BE2C (cell line): Measurements from ENCODE around the gene DKK3.

Source experiments
- DNase-seq: peaks from one replicate; pipeline ENCODE4 v3.0.0-alpha.2; 2020
- H3K27me3 ChIP-seq: fragments of 250-450 bp; sonication (Bioruptor Pico); 2 replicates; pipeline ENCODE4 v1.5.1; 2020; ENCODE audit warnings: mild to moderate bottlenecking
- H3K36me3 ChIP-seq: fragments of 250-450 bp; sonication (Bioruptor Pico); 2 replicates; pipeline ENCODE4 v1.5.1; 2020; ENCODE audit warnings: mild to moderate bottlenecking
- H3K4me1 ChIP-seq: fragments of 250-450 bp; sonication (Bioruptor Pico); 2 replicates; pipeline ENCODE4 v1.5.1; 2020
- H3K4me3 ChIP-seq: 2 replicates; pipeline ENCODE4 v1.5.1; 2011; ENCODE audit warnings: low read depth, low read length
- H3K9me3 ChIP-seq: fragments of 250-450 bp; sonication (Bioruptor Pico); 2 replicates; pipeline ENCODE4 v1.5.1; 2020
- CTCF ChIP-seq: IDR thresholded peaks from 2 replicates; pipeline ENCODE4 v1.5.1; 2012; ENCODE audit warnings: mild to moderate bottlenecking, low read depth, low read length

Gene DKK3

DNA sequence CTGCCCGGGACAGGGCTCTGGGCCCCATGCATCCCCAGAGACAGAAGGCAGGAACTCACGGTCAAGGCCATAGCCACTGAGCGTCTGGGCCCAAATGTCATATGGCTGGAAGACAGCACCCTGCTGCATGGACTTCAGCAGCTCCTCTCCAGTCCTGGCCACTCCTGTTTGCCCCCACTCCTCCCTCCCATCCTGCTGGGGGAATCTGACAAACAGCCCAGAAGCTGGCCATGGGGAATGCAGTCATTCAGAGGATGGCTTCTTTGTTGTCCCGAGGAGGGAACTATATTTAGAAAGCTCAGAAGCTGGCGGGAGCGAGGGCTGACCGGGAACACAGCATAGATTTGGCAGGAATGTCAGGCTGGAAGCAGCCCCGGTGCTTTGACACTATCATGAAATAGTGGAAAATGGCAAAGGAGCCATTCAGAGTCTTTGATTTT lies 35.0 kb downstream of the DKK3 start:
- no peaks in the 10 kb centered on the region for H3K27me3 ChIP-seq
- H3K4me3 ChIP-seq, result no peak overlapping the region
- no peak for TF ChIP-seq CTCF
- no peaks in the 10 kb centered on the region for H3K9me3 ChIP-seq
- DNase-seq, result no peak
- H3K4me1 ChIP-seq, result peaks cover 23% of the 10 kb centered on the region
- no peaks in the 10 kb centered on the region for H3K36me3 ChIP-seq

DNA sequence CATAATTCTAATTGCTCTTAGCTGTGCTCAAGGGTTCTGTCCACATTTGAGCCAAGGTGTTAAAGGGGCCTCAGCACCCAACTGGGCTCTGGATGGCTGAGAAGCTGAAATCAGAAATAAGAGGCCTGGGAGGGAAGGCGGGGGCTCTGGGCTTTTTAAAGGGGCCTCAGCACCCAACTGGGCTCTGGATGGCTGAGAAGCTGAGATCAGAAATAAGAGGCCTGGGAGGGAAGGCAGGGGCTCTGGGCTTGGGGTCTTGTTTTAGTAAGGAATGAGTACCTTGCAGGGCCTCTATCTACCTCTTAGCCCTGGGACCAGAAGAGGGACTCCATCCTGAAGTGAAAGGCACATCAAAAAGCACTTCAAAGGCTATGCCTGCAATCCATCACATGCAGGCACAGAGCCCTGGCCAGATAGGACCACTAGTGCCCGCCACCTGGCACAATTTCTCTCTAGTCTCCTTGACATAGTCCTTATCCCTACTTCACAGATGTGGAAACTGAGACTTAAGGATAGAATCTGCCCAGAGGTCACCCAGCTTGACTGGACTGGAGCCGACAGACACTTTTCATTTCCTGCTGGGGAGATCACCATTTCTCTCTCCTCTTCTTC lies 35.6 kb downstream of the DKK3 start:
- no peak for DNase-seq
- no peaks in the 10 kb centered on the region for H3K9me3 ChIP-seq
- H3K4me1 ChIP-seq, result peaks cover 24% of the 10 kb centered on the region
- no peak overlapping the region for H3K4me3 ChIP-seq
- no peaks in the 10 kb centered on the region for H3K27me3 ChIP-seq
- no peaks in the 10 kb centered on the region for H3K36me3 ChIP-seq
- no peak for TF ChIP-seq CTCF

DNA sequence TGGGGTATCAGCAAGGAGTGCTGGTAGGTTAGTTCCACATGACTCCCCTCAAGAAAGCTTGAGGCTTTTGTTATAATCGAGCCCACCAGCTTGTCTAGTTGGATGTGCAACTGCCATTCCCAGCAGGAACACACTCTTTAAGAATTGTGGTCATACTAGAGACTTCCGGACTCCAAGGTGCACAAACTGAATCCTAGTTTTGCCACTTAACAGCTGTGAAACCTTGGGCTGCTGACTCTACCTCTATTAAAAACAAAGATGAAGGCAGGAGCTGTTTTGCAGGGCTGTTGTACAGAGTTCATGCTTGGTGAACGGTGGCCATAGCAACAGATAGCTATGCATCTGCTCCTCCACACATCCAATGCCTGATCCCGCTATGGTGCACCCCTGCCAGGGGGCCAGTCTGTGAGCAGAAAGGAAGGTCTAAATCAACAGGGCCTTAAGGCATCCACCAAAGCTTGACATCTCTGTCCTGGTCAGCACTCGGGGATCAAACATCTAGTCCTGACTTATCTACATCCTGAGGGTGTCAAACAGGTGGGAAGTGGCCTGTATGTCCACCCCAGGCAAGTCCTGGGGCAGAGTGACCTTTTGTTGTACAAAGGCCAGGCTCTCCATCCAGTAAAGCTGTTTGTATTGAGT lies 36.4 kb downstream of the DKK3 start:
- H3K9me3 ChIP-seq, result no peaks in the 10 kb centered on the region
- H3K4me3 ChIP-seq, result no peak overlapping the region
- no peaks in the 10 kb centered on the region for H3K36me3 ChIP-seq
- peaks cover 28% of the 10 kb centered on the region for H3K4me1 ChIP-seq
- no peaks in the 10 kb centered on the region for H3K27me3 ChIP-seq
- TF ChIP-seq CTCF, result no peak
- peak; percentile 38 for DNase-seq

GRCh38 chr11:11970556-11970955 lies 37.9 kb downstream of the DKK3 start:
- DNase-seq, result no peak
- peaks cover 27% of the 10 kb centered on the region for H3K4me1 ChIP-seq
- H3K27me3 ChIP-seq, result no peaks in the 10 kb centered on the region
- no peak overlapping the region for H3K4me3 ChIP-seq
- TF ChIP-seq CTCF, result no peak
- no peaks in the 10 kb centered on the region for H3K36me3 ChIP-seq
- H3K9me3 ChIP-seq, result no peaks in the 10 kb centered on the region

GRCh38 chr11:11969380-11970215 lies 38.8 kb downstream of the DKK3 start:
- H3K36me3 ChIP-seq, result no peaks in the 10 kb centered on the region
- no peak for DNase-seq
- peaks cover 27% of the 10 kb centered on the region for H3K4me1 ChIP-seq
- no peak for TF ChIP-seq CTCF
- no peaks in the 10 kb centered on the region for H3K9me3 ChIP-seq
- no peak overlapping the region for H3K4me3 ChIP-seq
- no peaks in the 10 kb centered on the region for H3K27me3 ChIP-seq
